A549 (cell line): ENCODE measurements around the gene PRLHR. TPM values are rescaled to one million over a fixed set of nuclear protein-coding genes. Genes with fewer than 3 reads are reported as not detected.

Experiments used
- ATAC-seq, 2 experiments: fragments of 200-7000 bp in 1 of 2; fragments of >200 bp in 1 of 2; cut with Nextera tagmentation in 1 of 2; cut with Tn5 transposase in 1 of 2; 3 replicates each; pipeline versions ENCODE4 v1.8.0 to v1.9.1; 2018 to 2020; ENCODE audit warnings: mild to moderate bottlenecking in 1 of 2, moderate library complexity in 1 of 2
- CTCF ChIA-PET: fragments of 300-600 bp; sonication (Branson Sonifier 250); formaldehyde crosslinking; extraction: SDS; loops from one replicate; lab custom pipeline; 2021; ENCODE audit warnings: antibody characterized with exemption, inconsistent platforms; lab: Yijun Ruan, JAX
- POLR2A ChIA-PET: fragments of 350-600 bp; formaldehyde crosslinking; extraction: SDS; loops from one replicate; lab custom pipeline; 2021; ENCODE audit warnings: antibody characterized with exemption, inconsistent platforms; lab: Yijun Ruan, JAX
- DNase-seq, 2 experiments: peaks; one replicate each; pipeline versions ENCODE4 v3.0.0 to v3.0.0-alpha.2; 2011 to 2016; ENCODE audit warnings: low read depth in 1 of 2, low spot score in 1 of 2
- FAIRE-seq: peaks from 2 replicates; lab custom pipeline; 2011; peaks lifted over from hg19 to GRCh38; lab: Jason Lieb, UNC
- H3K27ac ChIP-seq, 2 experiments: fragments of >200 bp; sonication (Bioruptor Twin); formaldehyde crosslinking; 3 replicates each; pipeline ENCODE4 v1.5.1; 2016 to 2017
- H3K4me1 ChIP-seq: fragments of >200 bp; sonication (Bioruptor Twin); formaldehyde crosslinking; 3 replicates; pipeline ENCODE4 v1.6.1; 2016
- H3K4me2 ChIP-seq: fragments of >200 bp; sonication (Bioruptor Twin); formaldehyde crosslinking; 3 replicates; pipeline ENCODE4 v1.6.1; 2016
- H3K4me3 ChIP-seq: fragments of >200 bp; sonication (Bioruptor Twin); formaldehyde crosslinking; 3 replicates; pipeline ENCODE4 v1.5.1; 2016
- H3K9me3 ChIP-seq: fragments of >200 bp; sonication (Bioruptor Twin); formaldehyde crosslinking; 3 replicates; pipeline ENCODE4 v1.6.1; 2016
- CBX2 ChIP-seq: fragments of 200-600 bp; sonication (generic); IDR thresholded peaks from 2 replicates; pipeline ENCODE4 v1.6.1; 2016; ENCODE audit warnings: low read depth, mild to moderate bottlenecking, borderline replicate concordance
- EHF ChIP-seq: fragments of 250-450 bp; sonication (Bioruptor Pico); IDR thresholded peaks from 2 replicates; pipeline ENCODE4 v1.5.0; 2020; ENCODE audit warnings: mild to moderate bottlenecking
- EHMT2 ChIP-seq: fragments of 200-600 bp; sonication (generic); IDR thresholded peaks from 2 replicates; pipeline ENCODE4 v1.6.1; 2016; ENCODE audit warnings: antibody characterized with exemption, low read depth, mild to moderate bottlenecking, moderate library complexity
- EP300 ChIP-seq, 2 experiments: fragments of >200 bp; sonication (Bioruptor Twin); formaldehyde crosslinking; IDR thresholded peaks; 2 replicates in 1 of 2; 3 replicates in 1 of 2; pipeline ENCODE4 v1.6.1; 2016 to 2017
- GATA3 ChIP-seq: IDR thresholded peaks from 2 replicates; pipeline ENCODE4 v1.6.1; 2012; ENCODE audit warnings: borderline replicate concordance
- KDM1A ChIP-seq: fragments of 200-600 bp; sonication (generic); IDR thresholded peaks from 2 replicates; pipeline ENCODE4 v1.6.1; 2016; ENCODE audit warnings: low read depth, mild to moderate bottlenecking
- KDM5A ChIP-seq: fragments of 200-600 bp; sonication (generic); IDR thresholded peaks from 2 replicates; pipeline ENCODE4 v1.6.1; 2016; ENCODE audit warnings: antibody characterized with exemption, mild to moderate bottlenecking
- RAD21 ChIP-seq, 2 experiments: fragments of >200 bp in 1 of 2; sonication (Bioruptor Twin) in 1 of 2; formaldehyde crosslinking in 1 of 2; IDR thresholded peaks in 1 of 2; conservative IDR thresholded peaks in 1 of 2; 2 replicates in 1 of 2; 3 replicates in 1 of 2; pipeline ENCODE4 v1.6.1; 2012 to 2018; ENCODE audit warnings: inconsistent platforms in 1 of 2
- RCOR1 ChIP-seq: fragments of 150-350 bp; IDR thresholded peaks from 2 replicates; pipeline ENCODE4 v1.6.1; 2014; ENCODE audit warnings: antibody characterized with exemption, low read length, low read depth
- RFX5 ChIP-seq: fragments of 450-650 bp; IDR thresholded peaks from 2 replicates; pipeline ENCODE4 v1.7.1; 2014; ENCODE audit warnings: antibody characterized with exemption, mild to moderate bottlenecking, moderate library complexity
- RNF2 ChIP-seq: fragments of 200-600 bp; sonication (generic); IDR thresholded peaks from 2 replicates; pipeline ENCODE4 v1.6.1; 2016; ENCODE audit warnings: low read depth, mild to moderate bottlenecking, antibody characterized with exemption, moderate library complexity, borderline replicate concordance
- TFCP2L1 ChIP-seq: fragments of 250-450 bp; sonication (Bioruptor Pico); IDR thresholded peaks from 2 replicates; pipeline ENCODE4 v1.5.0; 2021; ENCODE audit warnings: mild to moderate bottlenecking
- ZC3H11A ChIP-seq: fragments of 450-650 bp; IDR thresholded peaks from 2 replicates; pipeline ENCODE4 v1.6.1; 2014; ENCODE audit warnings: antibody characterized with exemption, mild to moderate bottlenecking
- ZFP36 ChIP-seq: fragments of 450-650 bp; IDR thresholded peaks from 2 replicates; pipeline ENCODE4 v1.6.1; 2014; ENCODE audit warnings: borderline replicate concordance; ENCODE audit not compliant: partially characterized antibody
- ZSCAN20 ChIP-seq: fragments of 250-450 bp; sonication (Bioruptor Pico); IDR thresholded peaks from 2 replicates; pipeline ENCODE4 v1.8.0; 2022; ENCODE audit warnings: mild to moderate bottlenecking, moderate library complexity
- WGBS: methylation state at CpG from one replicate; pipeline ENCODE4 v1.1.6; 2017; ENCODE audit errors: missing lambda C conversion rate; 5-methylcytosine and 5-hydroxymethylcytosine counted together
- polyA plus RNA-seq, 4 experiments: library from polyadenylated mRNA; depleted of rRNA in 3 of 4; stranded (reverse); fragments of >200 nt; fragmentation: RNase III in 1 of 4; extraction: RNeasy Plus Mini Kit Qiagen cat#74134 plus additional on column Dnase treatment in 1 of 4; gene quantifications; 2 replicates in 3 of 4; 3 replicates in 1 of 4; pipeline ENCODE4 v1.2.3, GENCODE V29; 2011 to 2017
- TF ChIP-seq, protein P1 (sequence below): fragments of 450-650 bp; IDR thresholded peaks from 2 replicates; pipeline ENCODE4 v1.6.1; 2014; ENCODE audit warnings: antibody characterized with exemption
- TF ChIP-seq, protein P2 (sequence below): IDR thresholded peaks from 2 replicates; pipeline ENCODE4 v1.6.1; 2012
- TF ChIP-seq, protein P3 (sequence below): fragments of 250-450 bp; sonication (Bioruptor Pico); IDR thresholded peaks from 2 replicates; pipeline ENCODE4 v1.5.0; 2020; ENCODE audit warnings: low read depth, mild to moderate bottlenecking, moderate library complexity
- TF ChIP-seq, protein P4 (sequence below): IDR thresholded peaks from 2 replicates; pipeline ENCODE4 v1.6.1; 2012
- TF ChIP-seq, protein P5 (sequence below): fragments of >200 bp; sonication (Bioruptor Twin); formaldehyde crosslinking; IDR thresholded peaks from 3 replicates; pipeline ENCODE4 v1.5.1; 2016

PRLHR gene
- polyA plus RNA-seq, 2 of the 4 experiments (the other 2 are of a cell fraction), result not detected

DNA sequence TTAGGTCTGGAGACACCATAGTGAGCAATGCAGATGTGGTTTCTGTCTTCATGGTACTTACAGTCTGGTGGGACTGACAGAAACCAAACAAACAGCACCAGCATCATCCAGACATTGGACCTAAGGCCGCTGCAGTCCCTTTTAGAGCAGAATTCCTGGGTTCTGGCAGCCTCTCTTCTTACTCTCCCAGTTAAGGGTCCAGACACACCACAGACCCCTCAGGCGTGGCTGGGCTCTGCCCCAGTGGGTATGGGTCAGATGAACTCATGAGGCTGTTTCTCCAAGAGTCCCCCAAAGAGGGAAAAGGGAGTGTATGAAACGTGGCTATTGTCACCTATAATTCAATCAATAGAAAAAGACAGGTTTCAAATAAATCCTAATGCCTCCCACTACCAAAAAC lies 31.3 kb downstream of the PRLHR start:
- Histone ChIP-seq H3K4me2 (no peak overlapping the region), H3K27ac (no peak overlapping the region), H3K4me1 (no peaks in the 10 kb centered on the region), H3K4me3 (no peak overlapping the region), H3K9me3 (no peaks in the 10 kb centered on the region)
- CTCF ChIA-PET, result interaction anchor here (0.8 to 1.8 kb wide), 9 partner anchors 9 to 1121 kb away, joined by 3 to 9 read pairs (median 5); no protein-coding TSS in a partner anchor
- no peak for FAIRE-seq
- DNase-seq, result no peak
- 30% methylated on average over 3 of the region's 3 CpGs for whole genome bisulfite sequencing
- TF ChIP-seq EP300 (IDR thresholded peaks at IDR 0.05) (no peak), EHMT2 (no peak), TFCP2L1 (CRISPR knock-in tag) (no peak), ZSCAN20 (CRISPR knock-in tag) (no peak), RNF2 (no peak), KDM1A (no peak), RFX5 (no peak), GATA3 (no peak), RCOR1 (no peak), EHF (no peak)
- TF ChIP-seq, protein P1, sequence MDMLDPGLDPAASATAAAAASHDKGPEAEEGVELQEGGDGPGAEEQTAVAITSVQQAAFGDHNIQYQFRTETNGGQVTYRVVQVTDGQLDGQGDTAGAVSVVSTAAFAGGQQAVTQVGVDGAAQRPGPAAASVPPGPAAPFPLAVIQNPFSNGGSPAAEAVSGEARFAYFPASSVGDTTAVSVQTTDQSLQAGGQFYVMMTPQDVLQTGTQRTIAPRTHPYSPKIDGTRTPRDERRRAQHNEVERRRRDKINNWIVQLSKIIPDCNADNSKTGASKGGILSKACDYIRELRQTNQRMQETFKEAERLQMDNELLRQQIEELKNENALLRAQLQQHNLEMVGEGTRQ, result no peak
- TF ChIP-seq, protein P2, sequence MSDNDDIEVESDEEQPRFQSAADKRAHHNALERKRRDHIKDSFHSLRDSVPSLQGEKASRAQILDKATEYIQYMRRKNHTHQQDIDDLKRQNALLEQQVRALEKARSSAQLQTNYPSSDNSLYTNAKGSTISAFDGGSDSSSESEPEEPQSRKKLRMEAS, result no peak
- POLR2A ChIA-PET, result no interaction called here
- ATAC-seq, result no peak

DNA sequence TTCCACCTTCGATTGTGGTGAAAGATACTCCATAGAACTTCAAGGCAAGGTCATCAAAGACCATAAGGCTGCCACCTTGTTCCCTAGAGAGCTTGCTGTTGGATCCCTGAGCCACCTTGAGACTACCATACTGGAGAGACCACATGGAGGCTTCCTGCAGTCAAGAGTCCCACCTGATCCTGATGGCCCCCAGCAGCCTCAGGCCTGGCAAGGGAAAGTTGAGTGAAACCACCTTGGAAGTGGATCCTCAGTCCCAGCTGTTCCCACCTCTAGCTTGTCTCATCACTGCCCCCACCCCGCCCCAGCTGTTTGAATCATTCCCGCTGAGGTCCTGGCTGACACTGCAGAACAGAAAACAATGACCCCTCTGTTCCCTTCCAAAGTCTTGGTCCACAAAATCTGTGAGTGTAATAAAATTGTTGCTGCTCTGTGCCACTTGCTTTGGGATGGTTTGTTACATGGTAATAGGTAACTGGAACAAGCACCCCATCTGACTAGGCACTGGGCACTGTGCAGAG lies 32.0 kb downstream of the PRLHR start:
- 38% methylated on average over 3 of the region's 3 CpGs for WGBS
- POLR2A ChIA-PET, result no interaction called here
- no peak for ATAC-seq
- Histone ChIP-seq H3K4me2 (no peak overlapping the region), H3K4me3 (no peak overlapping the region), H3K4me1 (no peaks in the 10 kb centered on the region), H3K27ac (no peak overlapping the region), H3K9me3 (no peaks in the 10 kb centered on the region)
- TF ChIP-seq RAD21 (conservative IDR thresholded peaks at IDR 0.05 in 1 of 2, IDR thresholded peaks at IDR 0.05 in 1 of 2) (no peak), CBX2 (no peak), RNF2 (no peak), ZC3H11A (no peak), RFX5 (no peak), EHMT2 (no peak), KDM5A (no peak), ZFP36 (no peak), EP300 (IDR thresholded peaks at IDR 0.05) (no peak), GATA3 (no peak)
- TF ChIP-seq, protein P3, sequence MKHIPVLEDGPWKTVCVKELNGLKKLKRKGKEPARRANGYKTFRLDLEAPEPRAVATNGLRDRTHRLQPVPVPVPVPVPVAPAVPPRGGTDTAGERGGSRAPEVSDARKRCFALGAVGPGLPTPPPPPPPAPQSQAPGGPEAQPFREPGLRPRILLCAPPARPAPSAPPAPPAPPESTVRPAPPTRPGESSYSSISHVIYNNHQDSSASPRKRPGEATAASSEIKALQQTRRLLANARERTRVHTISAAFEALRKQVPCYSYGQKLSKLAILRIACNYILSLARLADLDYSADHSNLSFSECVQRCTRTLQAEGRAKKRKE (CRISPR knock-in tag), result no peak
- TF ChIP-seq, protein P1, result no peak
- TF ChIP-seq, protein P4, sequence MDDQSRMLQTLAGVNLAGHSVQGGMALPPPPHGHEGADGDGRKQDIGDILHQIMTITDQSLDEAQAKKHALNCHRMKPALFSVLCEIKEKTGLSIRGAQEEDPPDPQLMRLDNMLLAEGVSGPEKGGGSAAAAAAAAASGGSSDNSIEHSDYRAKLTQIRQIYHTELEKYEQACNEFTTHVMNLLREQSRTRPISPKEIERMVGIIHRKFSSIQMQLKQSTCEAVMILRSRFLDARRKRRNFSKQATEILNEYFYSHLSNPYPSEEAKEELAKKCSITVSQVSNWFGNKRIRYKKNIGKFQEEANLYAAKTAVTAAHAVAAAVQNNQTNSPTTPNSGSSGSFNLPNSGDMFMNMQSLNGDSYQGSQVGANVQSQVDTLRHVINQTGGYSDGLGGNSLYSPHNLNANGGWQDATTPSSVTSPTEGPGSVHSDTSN, result no peak
- TF ChIP-seq, protein P5, sequence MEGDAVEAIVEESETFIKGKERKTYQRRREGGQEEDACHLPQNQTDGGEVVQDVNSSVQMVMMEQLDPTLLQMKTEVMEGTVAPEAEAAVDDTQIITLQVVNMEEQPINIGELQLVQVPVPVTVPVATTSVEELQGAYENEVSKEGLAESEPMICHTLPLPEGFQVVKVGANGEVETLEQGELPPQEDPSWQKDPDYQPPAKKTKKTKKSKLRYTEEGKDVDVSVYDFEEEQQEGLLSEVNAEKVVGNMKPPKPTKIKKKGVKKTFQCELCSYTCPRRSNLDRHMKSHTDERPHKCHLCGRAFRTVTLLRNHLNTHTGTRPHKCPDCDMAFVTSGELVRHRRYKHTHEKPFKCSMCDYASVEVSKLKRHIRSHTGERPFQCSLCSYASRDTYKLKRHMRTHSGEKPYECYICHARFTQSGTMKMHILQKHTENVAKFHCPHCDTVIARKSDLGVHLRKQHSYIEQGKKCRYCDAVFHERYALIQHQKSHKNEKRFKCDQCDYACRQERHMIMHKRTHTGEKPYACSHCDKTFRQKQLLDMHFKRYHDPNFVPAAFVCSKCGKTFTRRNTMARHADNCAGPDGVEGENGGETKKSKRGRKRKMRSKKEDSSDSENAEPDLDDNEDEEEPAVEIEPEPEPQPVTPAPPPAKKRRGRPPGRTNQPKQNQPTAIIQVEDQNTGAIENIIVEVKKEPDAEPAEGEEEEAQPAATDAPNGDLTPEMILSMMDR, result no peak
- DNase-seq, result no peak
- FAIRE-seq, result no peak
- CTCF ChIA-PET, result interaction anchor here (1.1 to 1.6 kb wide), 6 partner anchors 16 to 1120 kb away, joined by 3 to 6 read pairs (median 5); no protein-coding TSS in a partner anchor
